HG03354 (cell line): Measurements from ENCODE around the gene LST1.

Experiments used
- ATAC-seq: cut with Tn5 transposase; IDR thresholded peaks from one replicate; pipeline ENCODE4 v1.9.1; 2021; ENCODE audit warnings: mild to moderate bottlenecking; ENCODE audit not compliant: unreplicated experiment, poor library complexity, severe bottlenecking

Gene LST1

DNA sequence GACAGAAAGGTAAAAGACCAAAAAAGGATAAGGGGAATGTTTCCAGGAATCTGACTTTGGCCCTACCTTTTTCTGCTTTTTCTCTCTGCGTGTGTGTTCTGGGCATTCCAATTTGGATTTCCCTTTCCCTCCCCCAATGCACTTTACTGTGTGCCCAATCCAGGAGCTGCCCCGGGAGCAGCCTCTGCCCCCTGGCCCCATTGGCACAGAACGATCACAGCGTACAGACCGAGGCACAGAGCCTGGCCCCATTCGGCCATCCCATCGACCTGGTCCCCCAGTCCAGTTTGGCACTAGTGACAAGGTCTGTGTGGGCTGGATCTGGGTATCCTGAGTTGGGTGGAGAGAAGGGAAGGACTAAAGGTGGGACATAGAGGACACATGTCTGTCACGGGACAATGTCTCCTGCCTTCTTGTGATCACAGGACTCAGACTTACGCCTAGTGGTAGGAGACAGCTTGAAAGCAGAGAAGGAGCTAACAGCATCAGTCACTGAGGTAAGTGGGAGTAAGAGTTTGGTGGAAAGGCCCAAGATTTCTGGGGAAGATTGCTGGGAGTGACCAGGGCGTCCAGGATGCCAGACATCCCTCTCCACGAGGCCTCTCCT is 49.0 kb downstream of the LST1 start:
- ATAC-seq, result no peak

DNA sequence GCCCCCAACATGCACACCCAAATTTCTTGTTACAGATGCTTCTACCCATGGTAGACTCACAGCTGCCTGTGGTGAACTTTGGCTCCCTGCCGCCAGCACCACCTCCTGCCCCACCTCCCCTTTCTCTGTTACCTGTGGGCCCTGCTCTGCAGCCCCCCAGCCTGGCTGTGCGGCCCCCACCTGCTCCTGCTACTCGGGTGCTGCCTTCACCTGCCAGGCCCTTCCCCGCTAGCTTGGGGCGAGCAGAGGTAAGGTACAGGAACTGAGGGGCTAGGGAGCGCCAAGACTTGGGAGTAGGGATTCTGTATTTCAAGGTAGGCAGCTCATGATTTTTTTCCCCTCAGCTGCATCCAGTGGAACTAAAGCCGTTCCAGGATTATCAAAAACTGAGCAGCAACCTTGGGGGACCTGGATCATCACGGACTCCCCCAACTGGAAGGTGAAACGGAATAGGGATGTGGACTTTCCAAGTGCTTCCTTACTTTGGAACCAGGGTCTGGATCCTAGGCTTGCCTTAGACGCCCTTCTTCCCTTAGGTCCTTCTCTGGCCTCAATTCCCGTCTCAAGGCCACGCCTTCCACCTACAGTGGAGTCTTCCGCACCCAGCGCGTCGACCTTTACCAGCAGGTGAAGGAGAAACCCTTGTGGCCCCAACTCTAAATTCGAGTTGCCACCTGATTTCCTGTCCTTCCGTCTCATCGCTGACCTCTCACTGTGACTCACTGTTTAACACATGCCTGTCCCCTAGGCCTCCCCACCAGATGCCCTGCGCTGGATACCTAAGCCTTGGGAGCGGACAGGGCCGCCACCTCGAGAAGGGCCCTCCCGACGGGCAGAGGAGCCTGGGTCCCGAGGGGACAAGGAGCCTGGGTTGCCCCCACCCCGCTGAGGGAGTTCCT is 50.9 kb downstream of the LST1 start:
- no peak for ATAC-seq
